ENCODE results near the gene SAP25.

Gene SAP25

GRCh38 chr7:100595188-100595587 lies 21.5 kb upstream of the SAP25 start:
- DNase-seq (ENCODE audit: low spot score) = no peak

DNA sequence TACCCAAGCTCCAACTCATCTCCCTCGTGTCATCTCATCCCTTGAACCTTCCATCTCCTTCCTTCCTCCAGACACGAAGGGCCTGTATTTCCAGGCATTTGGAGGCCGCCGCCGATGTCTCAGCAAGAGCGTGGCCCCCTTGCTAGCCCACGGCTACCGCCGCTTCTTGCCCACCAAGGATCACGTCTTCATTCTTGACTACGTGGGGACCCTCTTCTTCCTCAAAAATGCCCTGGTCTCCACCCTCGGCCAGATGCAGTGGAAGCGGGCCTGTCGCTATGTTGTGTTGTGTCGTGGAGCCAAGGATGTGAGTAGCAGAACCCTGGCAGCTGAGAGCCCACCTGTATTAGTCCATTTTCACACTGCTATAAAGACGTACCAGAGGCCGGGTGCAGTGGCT lies 17.9 kb upstream of the SAP25 start:
- DNase-seq (ENCODE audit: low spot score) = no peak

DNA sequence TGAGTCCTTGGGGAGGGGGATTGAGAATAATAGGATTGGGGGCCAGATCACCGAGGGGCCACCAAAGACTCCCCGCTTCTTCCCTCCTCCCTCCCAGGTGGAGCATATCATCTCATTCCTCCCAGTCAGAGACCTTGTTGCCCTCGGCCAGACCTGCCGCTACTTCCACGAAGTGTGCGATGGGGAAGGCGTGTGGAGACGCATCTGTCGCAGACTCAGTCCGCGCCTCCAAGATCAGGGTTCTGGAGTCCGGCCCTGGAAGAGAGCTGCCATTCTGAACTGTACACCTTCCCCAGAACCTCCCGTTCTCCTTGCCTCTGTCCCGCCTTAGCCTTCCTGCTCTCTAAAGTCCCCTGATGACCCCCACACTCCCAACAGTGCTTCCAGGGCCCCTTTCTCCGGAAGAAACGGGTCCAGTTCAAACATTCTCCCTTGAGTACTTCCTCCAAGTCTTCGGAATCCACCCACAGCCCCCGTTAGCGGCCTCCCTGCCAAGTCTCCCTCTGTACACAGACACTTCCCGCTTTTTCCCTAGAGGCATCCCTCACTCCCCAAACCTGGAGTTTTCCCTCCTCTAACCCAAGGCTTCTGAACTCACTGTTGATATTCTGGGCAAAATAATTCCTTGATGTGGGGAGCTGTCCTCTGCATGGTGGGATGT lies 16.5 kb upstream of the SAP25 start:
- no peak for DNase-seq (ENCODE audit: low spot score)

DNA sequence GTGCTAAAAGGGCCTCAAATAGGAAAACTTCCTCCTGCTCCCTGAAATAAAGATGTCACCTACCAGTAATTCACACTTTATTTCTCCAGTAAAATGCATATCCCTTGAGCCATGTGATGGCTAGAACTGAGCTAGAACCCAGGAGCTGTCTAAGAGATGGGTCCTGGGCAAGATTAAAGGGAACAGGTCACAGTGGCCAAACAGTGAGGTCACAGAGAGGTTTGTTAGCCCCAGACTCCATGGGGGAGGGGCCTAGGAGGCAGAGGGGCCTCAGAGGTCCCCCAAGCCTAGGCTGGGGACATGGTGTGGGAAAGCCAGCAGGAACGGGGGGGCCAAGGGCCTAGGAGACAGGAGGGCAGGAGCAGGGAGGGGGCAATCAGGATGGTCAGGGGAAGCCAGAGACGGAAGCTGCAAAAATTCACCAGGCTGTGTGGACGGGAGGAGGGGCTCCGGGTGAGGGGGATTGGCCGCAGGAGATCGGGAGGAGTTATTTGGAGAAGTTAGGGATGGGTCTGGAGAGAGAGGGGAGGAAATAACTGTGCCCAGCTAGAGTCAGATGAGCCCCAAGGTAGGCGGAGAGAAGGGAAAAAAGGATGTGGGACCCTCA lies 15.7 kb upstream of the SAP25 start:
- no peak for DNase-seq (ENCODE audit: low spot score)

DNA sequence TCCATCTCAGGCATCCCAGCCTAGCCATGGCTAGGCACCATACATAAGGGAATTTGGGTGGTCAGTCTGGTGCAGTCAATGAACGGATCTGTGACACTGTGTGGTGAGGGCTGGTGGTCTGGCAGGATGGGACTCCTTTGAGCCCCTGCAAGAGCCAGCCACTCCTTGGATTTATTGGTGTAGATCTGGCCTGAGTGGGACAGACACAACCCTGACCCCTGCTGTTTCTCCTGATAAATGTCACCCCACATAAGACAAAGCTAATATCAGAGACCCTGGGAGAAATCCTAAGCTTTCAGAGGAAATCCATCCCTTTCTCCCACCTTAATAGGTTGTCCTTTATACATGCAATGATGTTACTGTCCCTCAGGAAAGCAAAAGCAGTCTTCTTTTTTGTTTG lies 14.7 kb upstream of the SAP25 start:
- DNase-seq (ENCODE audit: low spot score) = peak; percentile 22

GRCh38 chr7:100586266-100587025 lies 12.7 kb upstream of the SAP25 start, which contains the start of gene FBXO24:
Gene FBXO24, plus strand, starts transcription at chr7:100586328. Its CDS starts 298 bp downstream, at chr7:100586626.
- peak; percentile 100 for DNase-seq (ENCODE audit: low spot score)

DNA sequence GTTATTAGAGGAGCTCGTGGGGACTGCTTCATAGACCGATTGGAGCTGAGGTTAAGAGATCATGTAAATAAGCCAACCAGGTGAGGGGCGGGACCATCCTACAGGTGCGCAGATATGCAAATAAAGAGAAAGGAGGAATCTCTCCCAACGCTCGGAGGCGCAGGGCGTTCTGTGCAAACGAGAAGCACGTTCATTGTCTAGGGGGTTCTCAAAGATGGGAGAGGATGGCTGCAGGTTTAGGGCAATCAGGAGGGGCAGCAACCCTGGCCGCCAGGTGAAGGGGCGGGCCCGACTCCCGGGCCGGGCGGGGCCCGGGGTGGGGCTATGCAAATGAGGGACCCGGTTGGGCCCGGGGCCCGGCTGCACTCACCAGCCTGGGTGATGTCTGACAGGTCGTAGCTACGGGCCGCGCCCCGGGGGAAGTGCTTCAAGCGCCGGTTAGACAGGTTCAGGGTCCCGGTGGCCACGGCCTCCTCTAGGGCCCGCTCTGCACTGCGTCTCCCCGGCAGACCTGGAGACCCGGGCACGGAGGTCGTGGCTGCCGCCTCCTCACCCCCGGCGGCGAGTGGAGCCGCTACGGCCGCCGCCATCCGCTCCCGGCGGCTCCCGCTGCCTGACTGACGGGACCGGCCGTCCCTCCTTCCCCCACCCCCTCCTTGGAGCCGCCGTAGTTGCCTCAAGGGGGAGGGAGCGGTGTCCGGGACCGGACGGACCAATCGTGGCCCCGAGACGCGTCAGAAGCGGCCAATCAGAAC lies 12.0 kb upstream of the SAP25 start, which contains the start of gene LRCH4:
Gene LRCH4, minus strand, starts transcription at position 619 of the 755 bp plus-strand sequence. Its CDS starts 29 bp downstream, at position 590.
- DNase-seq (ENCODE audit: low spot score) = peak; percentile 64

DNA sequence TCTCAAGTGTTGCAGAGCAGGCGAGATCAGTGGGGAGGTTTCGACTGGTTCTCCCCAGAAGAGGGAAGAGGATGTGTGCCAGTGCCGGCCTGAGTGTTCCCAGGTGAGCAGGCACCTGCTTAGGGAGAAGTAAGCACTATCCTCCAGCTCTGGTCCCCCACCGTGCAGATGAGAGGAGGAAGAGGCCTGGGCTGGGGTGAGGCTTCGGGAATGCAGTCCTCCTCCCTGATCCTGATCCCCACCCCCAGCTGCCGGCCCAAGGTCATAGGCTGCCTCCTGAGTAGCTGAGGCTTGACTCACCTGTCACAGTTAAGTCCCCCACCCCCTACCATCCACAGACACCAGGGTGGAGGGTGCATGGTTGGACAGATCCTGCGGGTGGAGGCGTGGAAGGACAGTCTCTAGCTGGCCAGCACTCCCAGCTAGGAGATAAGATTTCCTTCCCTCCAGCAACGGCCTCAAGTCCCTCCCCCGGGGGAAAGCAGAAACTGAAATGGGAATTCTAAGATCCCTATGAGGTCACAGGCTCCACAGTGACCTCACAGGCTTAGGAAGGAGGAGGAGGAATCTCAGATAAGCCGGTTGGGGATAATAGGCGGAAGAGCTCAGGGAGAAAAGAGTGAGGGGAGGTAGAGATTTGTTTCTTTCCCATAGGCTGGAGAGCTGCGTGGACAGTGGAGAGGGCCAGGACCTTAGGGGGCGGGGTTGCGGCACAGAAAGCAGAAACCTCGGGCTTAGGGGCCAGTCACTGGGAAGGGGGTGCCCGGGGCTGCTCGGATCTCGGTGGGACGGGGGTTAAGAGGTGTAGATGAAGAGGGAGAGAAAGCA lies 11.2 kb upstream of the SAP25 start:
- DNase-seq (ENCODE audit: low spot score) = no peak

GRCh38 chr7:100584054-100584682 lies 10.5 kb upstream of the SAP25 start:
- no peak for DNase-seq (ENCODE audit: low spot score)

- no peak for DNase-seq (ENCODE audit: low spot score)
These were observed 9.7 kb upstream of the SAP25 start for GRCh38 chr7:100583132-100584053.

DNA sequence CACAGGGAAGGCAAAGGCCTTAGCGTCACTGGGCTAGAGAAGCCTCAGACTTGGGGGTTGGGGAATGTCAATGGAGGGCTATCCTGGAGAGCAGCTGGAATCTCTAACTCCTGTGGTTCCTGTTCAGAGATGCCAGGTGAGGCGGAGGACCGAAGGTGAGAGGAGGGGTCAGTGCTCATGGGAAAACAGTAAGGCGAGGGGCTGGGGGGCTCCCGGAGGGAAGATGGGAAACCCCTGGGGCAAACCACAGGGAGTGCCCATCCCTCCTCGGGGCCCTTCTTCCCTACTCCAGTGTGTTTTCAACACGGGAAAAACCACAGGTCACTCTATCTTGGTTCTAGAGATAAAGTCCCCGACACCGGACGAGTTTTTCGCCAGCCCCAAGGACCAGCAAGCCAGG lies 8.9 kb upstream of the SAP25 start:
- DNase-seq (ENCODE audit: low spot score) = no peak

- DNase-seq (ENCODE audit: low spot score) = no peak
These were observed 8.4 kb upstream of the SAP25 start for GRCh38 chr7:100582041-100582579.

DNA sequence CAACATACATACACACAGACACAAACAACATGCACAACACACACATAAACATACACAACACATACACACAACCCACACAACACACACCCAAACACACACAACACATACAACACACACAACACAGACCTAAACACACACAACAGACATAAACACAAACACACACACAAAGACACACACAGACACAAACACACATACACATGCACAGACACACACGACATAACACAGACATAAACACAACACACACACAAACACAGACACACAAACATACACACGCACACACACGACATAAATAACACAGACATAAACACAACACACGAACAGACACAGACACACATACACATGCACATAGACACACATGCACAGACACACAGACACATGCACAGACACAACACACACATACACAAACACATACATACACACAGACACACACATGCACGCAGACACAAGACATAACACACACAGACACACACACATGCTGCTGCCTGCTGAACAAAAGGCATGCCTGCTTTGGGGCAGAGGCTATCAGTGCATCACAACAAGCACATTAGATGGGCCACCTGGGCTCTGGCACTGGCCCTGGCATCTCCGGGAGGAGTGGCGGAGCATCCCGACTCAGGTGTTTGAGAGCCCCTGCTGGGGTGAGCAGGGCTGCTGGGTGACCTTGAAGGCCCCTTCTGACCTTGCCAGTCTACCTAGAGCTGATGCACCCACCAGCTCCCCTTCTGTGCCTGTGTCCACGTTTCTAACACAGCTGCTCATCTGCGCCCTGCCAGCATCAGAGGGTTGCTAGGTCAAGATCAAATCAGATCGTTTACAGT lies 7.0 kb upstream of the SAP25 start:
- DNase-seq (ENCODE audit: low spot score) = no peak

DNA sequence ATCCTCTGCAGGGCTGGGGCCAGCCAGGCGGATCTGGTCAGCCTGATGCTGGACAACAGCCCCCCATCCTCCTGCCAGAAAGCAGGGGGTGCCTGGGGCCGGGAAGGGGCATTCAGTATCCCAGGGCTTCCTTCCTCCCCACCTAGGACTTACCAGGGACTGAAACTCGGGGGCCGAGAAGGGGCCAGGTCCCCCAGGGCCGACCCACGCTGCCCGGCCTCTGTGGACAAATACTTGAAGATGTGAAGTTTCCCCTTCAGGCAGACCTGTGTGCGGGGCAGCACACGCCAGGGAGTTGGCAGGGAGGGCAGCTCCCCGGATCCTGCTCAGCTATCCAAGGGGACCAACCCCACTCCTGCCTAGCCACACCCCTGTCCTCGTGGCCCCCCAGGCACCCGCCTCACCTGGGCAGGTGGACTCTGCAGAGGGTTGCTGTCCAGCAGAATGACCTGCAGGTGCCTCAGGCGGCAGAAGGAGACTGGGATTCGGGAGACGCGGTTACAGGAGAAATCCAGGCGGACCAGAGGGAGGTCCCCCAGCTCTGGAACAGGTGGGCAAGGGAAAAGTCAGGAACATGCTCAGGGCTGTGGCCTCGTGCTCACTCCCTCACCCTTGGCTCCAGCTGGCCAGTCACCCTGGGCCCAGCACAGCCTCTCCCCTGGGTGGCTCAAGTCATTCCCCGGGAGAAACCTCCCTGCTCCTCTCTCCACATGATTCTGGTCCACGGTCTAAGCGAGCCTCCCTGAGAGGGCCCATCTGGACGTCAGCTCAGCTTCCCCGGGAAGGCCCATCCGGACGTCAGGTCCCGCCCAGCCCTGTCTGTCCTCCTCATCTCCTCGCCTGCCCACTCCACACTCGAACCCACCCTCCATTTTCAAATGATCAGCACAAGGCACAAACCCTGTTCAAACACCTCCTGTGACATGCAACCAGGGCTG lies 4.8 kb upstream of the SAP25 start:
- DNase-seq (ENCODE audit: low spot score) = no peak

GRCh38 chr7:100577507-100577906 lies 3.8 kb upstream of the SAP25 start:
- DNase-seq (ENCODE audit: low spot score) = no peak

GRCh38 chr7:100577103-100577502 lies 3.4 kb upstream of the SAP25 start:
- DNase-seq (ENCODE audit: low spot score) = no peak

- DNase-seq (ENCODE audit: low spot score) = no peak
These were observed 2.8 kb upstream of the SAP25 start for GRCh38 chr7:100576384-100576993.
